Stomach (tissue), 4 donors: ENCODE measurements around the gene CHN2.

Experiments
- POLR2AphosphoS5 ChIP-seq, 3 donors: sonication (generic); formaldehyde crosslinking; IDR thresholded peaks; one replicate each; pipeline ENCODE4 v1.6.1; 2016; ENCODE audit warnings: antibody characterized with exemption in 3 of 3
- TF ChIP-seq, protein P1 (sequence below), 7 experiments: fragments of 450-650 bp in 4 of 7; fragments of 200-600 bp in 3 of 7; sonication (generic) in 3 of 7; IDR thresholded peaks; one replicate each; pipeline ENCODE4 v1.5.1; 2016 to 2019; ENCODE audit warnings: antibody characterized with exemption in 7 of 7, control low read depth in 2 of 7, mild to moderate bottlenecking in 1 of 7

DNA sequence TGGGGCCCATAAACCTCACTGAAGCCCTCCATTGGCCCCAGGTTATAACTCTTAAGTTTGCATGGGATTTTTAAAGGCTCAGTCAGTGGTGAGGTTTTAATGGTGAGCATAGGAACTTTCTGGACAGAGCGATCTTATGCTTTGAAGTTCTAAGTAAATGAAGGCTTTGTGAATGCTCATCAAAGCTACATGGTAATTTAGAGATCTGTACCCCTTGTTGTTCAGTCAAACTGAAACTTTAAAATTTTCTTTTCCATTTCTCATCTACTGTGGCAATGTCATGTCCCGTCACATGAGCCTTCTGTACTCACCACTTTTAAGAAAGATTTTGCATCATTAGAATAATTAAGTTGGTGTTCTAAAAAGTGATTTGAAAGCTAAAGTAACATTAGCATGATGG is 39.9 kb downstream of the CHN2 start:
- TF ChIP-seq, protein P1, sequence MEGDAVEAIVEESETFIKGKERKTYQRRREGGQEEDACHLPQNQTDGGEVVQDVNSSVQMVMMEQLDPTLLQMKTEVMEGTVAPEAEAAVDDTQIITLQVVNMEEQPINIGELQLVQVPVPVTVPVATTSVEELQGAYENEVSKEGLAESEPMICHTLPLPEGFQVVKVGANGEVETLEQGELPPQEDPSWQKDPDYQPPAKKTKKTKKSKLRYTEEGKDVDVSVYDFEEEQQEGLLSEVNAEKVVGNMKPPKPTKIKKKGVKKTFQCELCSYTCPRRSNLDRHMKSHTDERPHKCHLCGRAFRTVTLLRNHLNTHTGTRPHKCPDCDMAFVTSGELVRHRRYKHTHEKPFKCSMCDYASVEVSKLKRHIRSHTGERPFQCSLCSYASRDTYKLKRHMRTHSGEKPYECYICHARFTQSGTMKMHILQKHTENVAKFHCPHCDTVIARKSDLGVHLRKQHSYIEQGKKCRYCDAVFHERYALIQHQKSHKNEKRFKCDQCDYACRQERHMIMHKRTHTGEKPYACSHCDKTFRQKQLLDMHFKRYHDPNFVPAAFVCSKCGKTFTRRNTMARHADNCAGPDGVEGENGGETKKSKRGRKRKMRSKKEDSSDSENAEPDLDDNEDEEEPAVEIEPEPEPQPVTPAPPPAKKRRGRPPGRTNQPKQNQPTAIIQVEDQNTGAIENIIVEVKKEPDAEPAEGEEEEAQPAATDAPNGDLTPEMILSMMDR (IDR thresholded peaks at IDR 0.05) = no peak
- TF ChIP-seq POLR2AphosphoS5 (IDR thresholded peaks at IDR 0.05) = no peak
